Hematopoietic multipotent progenitor cell treated with erythropoietin and hydrocortisone succinate and interleukin-3 and kit ligand, for 15 days (in vitro differentiated cells): ENCODE measurements around the gene APOL4.
"Not testable (repeated sequence)": the region's sequence is repeated elsewhere in the genome, so short reads cannot be mapped to it uniquely, and the experiment has no call there.

ENCODE experiments used
- DNase-seq: peaks from one replicate; pipeline ENCODE4 v3.0.0-alpha.2; 2015; ENCODE audit warnings: low spot score

APOL4 gene

DNA sequence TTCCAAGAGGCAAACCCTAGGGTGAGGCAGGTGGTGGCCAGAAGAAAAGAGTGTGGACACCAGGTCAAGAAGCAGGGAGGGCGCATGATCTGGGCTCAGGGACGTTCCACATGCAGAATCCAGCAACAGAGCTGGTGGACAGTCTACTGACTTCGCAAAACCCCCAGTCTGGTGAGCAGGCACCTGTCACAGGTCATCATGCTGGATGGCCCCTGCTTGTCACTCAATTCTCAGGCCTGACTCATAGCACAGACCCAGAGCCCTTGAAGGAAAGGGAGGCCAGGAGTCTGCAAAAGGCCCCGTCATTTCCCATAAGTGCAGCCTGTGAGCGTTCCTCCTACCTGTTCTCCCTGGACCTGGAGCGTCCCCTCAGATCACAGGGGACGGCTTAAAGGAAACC is 18.2 kb downstream of the APOL4 start:
- no peak for DNase-seq

DNA sequence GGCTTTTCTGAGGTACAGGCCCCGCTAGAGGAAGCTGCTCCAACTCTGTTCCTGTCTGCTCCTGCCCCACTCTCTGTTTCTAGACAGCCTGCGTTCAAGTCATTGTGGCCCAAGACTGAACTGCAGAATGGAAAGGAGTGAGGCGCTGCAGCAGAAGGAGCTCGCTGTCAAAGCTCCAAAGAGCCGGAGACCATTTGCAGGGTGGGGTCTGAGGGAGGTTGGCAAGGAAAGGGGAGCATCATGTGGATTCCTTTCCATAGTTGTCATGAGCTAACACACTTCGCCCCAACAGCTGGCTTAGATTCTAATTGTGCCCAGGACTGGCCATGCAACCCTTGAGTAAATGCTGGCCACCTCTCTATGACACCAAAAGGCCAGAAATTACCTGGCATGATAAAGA is 18.8 kb downstream of the APOL4 start:
- no peak for DNase-seq

DNA sequence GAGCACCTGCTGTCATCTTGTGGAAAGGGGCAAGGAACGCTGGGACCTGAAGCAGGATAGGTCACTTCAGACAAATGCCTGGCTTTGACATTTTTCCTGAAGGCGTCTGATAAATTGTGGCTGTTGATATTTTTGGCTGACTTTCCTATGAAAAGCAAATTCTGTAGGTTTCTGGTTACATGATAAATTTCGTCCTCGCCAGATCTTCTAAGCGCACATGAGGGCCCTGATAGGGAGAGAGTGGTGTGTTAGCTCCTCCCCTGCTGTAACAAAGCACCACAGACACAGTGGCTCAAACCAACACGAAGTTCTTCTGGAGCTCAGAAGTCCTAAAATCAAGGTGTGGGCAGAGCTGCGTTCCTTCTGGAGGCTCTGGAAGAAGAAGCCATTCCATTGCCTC is 19.6 kb downstream of the APOL4 start:
- peak; percentile 72 for DNase-seq

DNA sequence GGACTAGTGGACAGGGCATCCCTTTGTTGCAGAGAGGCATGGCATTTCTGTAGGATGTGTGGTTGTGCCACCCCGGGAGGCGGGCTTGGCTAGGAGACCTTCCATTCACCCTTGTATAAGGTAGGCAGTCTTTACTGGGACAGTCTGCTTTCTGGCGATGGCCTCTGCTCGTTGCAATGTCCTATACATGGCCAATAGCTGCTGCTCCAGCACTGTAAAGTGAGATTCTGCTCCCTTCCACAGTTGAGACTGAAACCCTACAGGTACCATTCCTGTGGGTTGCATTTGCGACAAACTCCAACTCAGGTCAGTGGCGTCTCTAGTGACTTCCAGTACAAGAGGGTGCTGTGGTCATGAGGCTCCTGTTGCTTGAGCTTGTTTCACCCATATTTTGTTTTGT is 20.7 kb downstream of the APOL4 start:
- no peak for DNase-seq

DNA sequence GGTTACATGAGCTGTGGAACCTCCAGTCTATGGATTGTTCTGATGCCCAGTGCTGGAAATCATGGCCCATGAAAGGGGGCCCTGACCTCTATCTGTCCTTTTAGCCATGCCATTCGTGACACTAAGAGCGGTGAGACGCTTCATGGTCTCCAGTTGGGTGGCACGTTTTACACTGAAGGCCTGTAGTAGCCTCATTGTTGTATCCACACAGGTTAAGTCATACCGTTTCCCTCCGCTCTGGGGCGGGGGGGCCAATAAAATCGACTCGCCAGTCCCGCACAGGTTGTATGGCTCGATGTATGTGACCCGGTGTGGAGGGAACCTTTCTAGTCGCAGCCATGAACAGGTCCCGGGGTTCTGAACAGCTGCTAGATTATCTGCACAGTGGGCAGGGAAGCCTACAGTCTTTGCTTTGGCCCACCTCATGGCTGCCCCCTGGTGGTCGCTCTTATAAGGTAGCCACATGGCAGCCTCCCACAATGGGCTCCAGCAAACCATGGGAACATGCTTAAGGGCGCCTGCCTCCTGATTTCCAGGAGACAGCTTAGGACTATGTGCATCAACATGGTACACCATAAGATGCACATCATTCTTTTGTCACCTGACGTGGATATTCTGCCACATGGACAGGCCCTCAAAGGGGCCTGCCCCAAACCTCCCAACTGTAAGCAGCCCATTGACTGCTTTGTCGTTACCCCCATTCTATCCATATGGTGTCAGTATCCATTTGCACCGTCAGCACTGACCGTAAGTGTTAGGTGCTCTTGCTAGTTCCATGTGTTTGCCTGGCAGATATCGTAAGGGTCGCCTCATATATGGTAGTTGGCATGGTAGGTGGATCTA is 21.4 kb downstream of the APOL4 start:
- DNase-seq, result peak; percentile 89

DNA sequence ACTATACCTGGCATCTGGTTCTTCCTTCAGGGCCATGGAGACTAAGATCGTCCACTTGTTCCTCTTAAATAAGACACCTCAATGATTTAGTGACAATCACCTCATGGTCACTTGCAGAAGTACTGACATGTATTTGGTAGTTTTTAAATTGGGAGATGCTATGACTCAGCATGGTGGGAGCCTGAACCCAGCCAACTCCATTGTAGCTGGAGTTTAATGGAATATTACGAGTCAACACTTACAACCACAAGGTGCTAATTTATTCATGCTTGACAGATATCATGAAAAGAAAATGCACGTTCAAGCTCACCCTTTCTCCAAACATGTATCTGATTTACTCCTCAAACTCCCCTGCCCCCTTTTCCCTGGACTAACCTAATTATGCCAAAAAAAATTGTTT is 24.4 kb downstream of the APOL4 start:
- no peak for DNase-seq

DNA sequence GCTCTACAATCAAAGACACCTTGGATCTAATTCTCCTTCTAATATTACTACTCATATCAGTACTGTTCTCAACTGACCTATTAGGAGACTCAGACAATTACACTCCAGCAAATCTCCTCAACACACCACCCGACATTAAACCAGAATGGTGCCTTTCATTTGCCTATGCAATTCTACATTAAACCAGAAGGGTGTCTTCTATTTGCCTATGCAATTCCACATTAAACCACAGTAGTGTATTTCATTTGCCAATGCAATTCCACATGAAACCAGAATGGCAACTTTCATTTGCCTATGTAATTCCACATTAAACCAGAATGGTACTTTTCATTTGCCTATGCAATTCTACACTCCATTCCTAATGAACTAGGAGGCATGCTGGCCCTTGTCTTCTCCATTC is 25.7 kb downstream of the APOL4 start:
- DNase-seq, result no peak

DNA sequence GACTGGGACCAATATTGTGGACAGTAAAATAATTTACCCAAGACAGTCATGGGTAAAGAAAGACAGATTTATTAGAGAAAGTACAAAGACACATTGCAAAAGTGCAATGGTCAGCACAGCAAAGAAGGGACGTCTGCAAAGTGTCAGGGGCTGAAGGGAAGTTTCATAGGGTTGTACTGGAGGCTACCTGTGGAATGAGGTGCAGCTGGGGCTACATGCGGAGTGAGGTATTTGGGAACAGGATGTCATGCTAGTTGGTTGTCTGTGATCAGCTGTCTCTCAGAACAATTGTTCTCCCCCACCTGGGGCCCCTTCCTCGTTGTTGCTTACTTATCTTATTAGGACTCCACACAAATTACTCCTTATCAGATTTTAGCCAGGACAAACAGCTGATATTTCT is 29.7 kb downstream of the APOL4 start:
- no peak for DNase-seq

DNA sequence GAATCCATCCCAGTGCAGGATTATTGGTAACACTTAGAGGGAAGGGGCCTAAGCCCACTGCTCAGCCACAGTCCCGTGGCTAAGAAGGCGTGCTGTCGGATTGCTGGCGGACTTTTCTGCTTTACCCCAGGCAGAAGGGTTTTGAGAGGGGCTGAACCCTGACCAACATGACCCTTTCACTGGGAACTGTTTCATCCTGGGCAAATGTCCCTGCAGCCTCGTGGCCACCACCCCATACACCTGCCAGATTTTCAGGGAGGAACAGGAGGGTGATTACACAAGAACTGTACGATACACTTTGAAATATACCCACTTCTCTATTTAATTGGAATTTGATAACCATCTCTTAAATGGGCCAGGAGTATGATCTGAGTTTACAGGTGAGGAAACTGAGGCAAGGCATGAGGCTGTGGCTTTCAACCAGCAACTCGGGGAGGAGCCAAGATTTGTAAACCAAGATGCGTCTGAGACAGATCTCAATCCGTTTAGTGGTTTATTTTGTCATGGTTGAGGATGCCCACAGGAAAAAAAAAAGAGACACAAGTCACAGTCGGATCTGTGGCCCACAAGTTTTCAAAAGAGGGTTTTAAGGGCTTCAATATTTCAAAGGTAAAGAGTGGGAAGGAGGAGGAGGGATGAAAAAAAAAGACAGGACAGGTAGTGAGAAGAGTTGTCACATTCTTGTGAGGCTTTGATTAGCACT is 34.9 kb downstream of the APOL4 start:
- DNase-seq, result no peak

DNA sequence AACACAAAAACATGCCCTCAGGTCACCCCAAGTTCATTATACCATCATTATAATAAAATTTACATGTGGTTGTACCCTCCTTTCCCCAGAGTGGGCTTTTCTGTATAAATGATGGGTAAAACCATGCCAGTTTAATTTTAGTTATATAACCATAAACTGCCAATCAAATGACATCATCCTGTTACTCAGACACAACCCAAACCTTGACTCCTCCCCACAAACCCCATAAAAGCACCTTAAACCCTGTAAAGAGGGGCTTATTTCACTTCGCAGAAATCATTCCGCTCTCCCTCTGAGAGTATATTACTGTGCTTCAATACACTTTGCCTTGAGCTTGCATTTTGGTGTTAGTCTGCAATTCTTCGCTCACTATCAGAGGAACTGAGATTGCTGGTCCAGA is 35.5 kb downstream of the APOL4 start:
- DNase-seq, result no peak

DNA sequence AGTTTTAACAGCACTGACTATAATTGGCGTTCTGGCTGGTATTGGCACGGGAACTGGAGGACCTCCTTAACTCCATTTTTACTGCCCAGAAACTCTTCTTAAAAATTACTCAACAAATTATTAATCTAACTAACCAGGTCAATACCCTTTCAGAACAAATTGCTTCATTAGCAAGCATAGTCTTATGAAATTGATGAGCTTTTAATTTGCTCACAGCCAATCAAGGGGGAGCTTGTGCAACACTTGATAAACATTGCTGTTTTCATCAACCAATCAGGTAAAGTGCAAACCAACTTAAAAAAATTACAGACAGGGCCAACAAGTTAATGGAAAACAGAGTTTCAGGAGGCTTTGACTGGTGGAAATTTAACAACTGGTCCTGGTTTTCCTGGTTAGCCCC is 36.5 kb downstream of the APOL4 start:
- DNase-seq, result no peak

DNA sequence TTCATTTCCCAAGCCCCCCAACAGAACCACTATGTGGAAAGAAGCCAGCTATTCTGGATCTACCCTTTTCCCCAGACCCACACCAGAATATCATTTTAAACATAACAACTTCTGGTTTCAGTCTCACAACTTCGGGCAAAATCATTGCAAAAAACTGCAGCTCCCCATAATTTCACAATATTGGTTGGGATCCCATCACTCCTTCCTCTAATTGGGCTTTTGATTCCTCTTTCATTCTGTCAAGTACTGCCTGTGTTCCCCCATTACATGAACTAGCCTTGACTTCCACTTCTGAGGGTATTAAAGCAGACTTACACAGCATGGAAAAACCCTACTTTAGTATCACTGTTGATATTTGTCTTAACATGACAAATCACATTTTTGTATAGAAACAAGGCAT is 37.0 kb downstream of the APOL4 start:
- no peak for DNase-seq

DNA sequence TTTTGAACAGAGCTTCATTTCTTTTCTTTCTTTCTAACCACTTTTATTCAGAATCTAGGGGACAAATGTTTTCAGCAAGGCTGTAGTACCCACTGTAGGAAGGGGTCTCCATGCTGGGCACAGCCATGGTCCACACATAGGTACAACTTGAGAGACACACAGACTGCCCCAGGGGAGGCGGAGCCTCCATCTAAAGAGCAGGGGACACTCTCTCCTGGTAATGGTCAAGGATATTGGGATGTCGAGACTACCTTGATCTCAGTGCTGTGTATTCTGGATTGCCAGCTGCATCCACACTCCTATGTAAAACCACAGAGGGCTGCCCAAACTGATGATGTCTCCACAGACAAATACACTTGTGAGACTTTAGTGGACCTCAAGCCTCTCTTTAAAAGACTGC is 38.1 kb downstream of the APOL4 start:
- no peak for DNase-seq

DNA sequence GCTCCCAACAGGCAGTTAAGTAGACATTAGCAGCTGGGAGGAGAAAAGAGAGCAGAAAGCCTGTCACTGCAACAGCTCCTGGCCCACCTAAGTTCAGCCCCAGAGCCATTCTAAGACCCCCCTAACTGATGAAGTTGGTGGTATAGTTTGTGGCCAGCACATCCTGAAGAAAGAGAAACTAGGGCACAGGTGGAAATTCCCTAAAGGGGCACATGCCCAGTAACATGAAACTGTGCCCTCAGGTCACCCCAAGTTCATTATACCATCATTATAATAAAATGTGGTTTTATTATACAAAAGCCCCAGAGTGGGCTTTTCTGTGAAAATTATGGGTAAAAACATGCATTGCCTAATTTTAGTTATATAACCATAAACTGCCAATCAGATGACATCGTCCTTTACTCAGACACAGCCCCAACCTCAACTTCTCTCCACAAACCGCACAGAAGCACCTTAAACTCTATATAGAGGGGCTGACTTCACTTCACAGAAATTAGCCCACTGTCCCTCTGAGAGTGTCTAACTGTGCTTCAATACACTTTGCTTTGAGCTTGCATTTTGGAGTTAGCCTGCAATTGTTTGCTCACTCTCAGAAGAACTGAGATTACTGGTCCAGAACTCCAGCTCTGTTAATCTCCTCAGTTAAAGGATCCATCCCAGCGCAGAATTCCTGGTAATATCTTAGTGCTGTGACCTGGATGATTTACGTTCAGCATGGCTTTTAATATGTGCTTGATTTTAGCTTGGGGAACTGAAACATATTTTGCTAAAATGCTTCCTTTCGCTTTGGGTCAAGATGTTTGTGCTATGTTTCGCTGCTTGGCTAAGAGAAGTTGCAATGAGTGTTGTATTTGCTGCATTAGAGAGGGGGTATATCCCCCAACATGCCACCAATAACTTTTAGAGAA is 39.2 kb downstream of the APOL4 start:
- no peak for DNase-seq

DNA sequence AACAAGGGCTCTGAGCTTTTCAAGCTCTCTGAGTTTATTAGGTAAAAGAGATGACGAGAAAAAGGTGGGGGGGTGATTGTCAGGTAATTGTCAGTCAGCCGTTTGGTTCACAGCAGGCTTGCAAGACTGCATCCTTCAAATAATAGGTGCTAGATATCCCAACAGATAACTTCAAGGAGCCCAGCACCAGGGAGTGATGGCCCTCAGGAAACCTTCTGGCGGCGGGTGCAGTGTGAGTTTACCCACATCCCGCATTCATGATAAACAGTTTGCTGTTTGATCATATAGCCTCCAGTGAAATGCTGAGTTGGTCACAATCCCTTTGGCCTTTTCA is 39.8 kb downstream of the APOL4 start:
- not testable (repeated sequence) for DNase-seq

DNA sequence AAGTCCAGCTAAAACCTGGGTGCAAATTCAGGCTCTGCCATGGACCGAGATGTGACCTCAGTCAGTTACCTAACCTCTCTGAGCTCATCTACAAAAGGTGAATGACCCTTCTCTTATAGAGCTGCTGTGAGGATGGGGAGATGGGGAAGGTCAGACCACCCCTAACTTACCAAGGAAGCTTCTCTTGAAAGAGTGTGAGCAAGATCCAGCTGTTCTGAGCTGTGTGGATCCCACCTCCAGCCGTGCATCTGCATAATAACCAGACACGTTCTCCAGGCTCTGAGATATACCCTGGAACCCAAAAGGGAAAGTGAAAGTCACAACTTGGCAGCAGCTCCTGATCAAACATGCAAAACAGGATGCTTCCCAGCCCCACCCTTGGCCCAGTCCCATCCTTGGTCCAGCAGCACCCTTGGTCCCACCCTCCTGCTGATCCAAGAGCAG is 41.1 kb downstream of the APOL4 start, which contains the start of gene APOL3:
TSS of gene APOL3 (minus strand) at position 257 of the 444 bp plus-strand sequence. CDS start 11,700 bp downstream, outside the sequence.
- DNase-seq, result peak; percentile 77

DNA sequence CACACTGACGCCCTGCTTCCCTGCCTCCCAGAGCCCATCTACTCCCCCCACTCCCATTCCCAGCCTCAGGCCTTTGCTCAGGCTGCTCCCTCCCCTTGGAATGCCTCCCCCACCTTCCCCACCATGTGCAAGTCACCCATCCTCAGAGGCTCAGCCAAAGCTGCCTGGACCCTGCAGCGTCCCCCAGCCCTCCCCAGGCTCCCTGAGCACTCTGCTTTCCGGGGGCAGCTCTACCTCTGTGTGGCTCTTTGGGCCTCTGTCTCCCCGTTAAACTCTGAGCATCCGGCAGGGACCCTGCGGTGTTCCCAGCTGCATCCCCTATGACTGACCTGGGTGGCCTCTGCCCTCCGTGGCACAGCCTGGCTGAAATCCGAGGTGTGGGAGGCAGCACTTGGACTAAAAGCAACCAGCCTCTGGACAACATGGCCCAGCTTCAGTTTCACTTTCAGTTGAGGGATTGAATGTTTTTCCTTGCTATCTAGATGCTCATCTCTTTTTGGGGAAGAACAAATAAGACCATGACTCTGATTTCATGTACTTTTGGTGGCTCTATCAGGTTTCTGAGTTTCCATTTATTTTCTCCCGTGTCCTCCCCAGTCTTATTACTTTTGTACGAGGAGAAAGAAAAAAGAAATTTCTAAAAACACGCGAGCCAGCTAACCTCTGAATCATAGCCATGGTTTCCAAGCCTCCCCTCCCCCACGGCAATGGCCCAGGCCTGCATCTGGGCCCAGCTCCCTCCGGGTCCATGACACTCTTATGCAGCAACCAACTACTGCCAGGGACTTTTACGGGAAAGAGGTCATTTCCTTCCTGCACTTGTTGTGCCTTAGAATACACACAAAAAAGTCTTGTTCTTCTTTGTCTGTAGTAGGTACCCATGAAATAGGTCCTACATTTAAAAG is 44.8 kb downstream of the APOL4 start:
- DNase-seq, result peak; percentile 73

DNA sequence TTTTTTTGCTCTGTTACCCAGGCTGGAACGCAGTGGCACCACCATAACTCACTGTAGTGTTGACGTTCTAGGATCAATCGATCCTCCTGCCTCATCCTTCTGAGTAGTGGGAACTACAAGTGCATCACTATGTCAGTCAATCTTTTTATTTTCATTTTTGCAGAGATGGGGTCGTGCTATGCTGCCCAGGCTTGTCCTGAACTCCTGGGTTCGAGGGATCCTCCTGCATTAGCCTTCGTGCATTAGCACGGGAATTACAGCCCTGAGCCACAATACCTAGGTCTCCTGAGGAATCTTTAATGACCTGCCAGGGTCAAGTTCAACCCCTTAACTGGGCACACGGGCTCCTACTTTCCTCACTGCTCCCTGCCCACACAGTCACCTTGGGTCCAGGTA is 45.5 kb downstream of the APOL4 start:
- no peak for DNase-seq

DNA sequence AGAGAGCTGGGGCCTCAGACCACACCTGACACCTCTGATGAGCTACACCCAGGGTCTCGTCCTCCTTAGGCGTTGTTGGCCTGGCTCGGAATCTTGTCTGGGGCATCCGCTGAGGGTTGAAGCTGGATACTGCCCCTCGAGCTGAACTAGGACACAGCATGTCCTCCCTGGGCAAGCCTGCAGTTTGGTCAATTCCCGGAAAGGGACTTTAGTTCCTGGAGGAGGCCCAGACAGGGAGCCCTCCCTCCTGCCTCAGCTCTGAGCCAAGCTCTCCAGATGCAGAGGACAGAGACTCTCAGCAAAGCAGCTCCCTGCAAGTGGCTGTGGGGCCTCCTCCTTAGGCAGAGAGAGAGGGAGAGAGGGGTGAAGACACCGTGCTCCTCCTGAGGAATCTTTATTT is 45.9 kb downstream of the APOL4 start:
- DNase-seq, result peak; percentile 54

DNA sequence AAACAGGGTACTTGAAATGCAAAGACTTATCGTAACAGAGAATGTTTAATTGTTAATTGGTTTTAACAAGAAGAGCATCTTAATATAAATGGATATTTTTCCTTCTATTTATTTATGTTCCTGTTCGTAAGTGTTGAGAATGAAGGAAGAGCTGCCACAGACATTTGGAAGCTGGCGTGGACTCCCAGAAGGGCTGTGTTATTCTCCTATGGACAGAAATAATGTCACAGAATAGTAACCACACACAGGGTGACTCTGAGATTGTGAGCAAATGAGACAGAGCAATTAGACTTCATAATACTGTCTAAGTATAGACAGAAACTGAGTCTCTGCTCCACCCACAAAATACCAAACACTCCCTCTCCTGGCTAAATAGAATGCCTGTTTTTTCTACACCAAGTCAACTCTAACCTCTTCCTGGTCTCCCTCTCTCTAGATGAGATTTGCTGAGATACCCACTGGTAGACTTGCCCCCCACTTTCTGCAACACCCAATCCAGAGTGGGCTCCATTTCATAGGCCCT is 47.1 kb downstream of the APOL4 start:
- DNase-seq, result peak; percentile 66
